DMS79 (cell line): ENCODE measurements around the gene TPPP2.
"Not testable (repeated sequence)": the region's sequence is repeated elsewhere in the genome, so short reads cannot be mapped to it uniquely, and the experiment has no call there.

Experiments
- DNase-seq: peaks from one replicate; lab custom pipeline; 2025; lab: John Stamatoyannopoulos, UW

TPPP2 gene

GRCh38 chr14:21038441-21039422 lies 8.7 kb downstream of the TPPP2 start:
- DNase-seq = no peak

DNA sequence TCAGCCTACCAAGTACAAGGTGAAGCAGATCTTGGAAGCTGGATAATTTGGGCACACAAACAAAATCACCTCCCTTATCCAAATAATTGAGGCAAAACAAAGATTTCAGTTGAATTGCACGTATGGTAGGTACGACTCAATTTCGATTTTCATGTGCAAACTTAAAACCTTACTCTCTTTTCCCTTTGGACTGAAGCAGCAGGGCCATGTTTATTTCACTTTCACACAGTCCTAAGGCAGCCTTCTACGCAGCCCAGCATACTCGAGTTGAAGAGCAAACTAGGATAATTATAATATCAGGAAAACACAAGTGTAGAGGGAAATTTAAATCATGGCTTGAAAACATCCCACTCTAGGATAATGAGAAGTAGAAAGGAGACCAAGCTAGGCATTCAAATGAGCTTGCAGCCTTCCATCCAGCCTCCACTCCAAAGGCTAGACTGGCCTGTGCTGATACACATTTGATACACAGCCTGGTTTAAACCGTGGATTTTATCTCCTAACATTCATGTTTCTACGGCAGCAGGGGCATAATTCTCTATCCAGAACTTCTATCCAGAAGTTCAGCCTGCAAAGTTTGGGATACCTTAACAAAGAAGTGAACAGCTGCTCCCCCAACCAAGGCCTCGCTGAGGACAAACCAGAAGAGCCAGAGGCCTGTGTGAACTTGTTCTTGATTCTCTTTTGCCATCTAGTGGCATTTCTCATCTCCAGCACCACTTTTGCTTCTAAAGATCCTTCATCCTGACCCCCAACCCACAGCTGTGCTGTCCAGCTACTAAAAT lies 9.8 kb downstream of the TPPP2 start:
- DNase-seq = peak; percentile 9

DNA sequence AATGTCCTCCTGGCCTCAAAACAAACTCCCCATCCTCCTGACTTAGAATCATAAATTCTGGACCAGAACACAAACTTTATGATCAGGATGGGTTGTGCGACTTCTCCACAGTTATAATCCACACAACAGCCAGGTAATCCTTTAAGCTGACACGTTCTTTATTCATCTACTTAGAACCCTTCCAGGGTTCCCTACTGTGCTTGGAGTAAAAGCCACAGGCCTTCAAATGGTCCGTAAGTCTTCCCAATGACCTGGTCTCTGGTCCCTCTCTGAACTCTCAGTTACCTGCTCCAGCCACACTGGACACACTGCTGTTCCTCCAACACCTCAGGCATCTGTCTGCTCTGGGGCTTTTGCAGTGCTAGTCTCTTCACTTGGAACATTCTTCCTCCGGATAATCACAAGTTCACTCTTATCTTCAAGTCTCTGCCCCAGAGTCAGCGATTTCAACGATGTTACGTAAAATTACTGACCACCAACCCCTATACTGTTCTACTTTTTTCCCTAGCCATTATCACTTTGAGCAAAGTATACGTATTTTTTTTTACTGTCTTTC lies 10.4 kb downstream of the TPPP2 start:
- DNase-seq = no peak

DNA sequence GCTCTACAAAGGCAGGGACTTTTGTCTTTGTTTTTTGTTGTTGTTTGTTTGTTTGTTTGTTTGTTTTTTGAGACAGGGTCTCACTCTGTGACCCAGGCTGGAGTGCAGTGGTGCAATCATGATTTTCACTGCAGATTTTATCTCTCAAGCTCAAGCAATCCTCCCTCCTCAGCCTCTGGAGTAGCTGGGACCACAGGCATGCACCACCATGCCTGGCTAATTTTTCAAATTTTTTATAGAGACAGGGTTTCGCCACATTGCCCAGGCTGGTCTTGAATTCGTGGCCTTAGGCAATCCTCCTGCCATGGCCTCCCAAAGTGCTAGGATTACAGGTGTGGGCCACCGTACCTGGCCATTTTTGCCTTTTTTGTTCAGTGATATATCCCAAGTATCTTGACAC lies 10.9 kb downstream of the TPPP2 start:
- not testable (repeated sequence) for DNase-seq

DNA sequence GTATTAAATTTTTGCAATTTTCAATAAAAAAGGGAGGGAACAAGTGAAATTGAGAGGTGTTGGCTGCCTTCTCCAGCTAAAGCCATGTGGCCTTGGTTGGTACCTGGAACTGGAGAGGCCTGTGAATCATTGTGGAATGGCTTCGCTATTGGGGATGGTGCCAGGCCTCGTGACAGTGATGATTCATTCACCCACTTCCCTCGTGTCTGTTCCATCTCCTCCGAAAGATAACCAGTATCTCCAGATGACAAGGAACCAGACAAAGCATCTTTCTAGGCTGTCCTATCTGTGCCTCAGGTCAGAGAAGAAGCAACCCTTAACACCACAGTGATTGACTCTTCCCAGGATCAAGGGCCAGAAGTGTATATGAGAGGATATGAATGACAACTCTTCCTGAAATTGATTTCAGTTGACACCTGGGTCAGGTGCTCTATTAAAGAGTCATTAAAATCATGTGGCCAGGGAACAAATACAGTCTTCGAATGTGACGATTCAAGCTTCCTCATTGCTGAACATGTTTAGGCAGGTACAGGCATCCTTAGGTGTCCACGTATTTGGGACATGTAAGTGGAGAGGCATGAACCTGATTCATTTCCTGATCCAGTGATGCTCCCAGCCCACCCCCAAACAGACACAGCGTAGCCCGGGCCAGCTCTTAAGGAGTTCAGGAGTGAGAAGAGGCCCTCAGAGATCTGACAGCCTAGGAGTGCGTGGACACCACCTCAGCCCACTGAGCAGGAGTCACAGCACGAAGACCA lies 11.8 kb downstream of the TPPP2 start, which contains the start of gene RNASE7:
Gene RNASE7, plus strand, starts transcription at position 687 of the 758 bp plus-strand sequence. CDS start 631 bp downstream, outside the sequence.
- no peak for DNase-seq

- no peak for DNase-seq
Observed at GRCh38 chr14:21042918-21043317, 12.9 kb downstream of the TPPP2 start.

DNA sequence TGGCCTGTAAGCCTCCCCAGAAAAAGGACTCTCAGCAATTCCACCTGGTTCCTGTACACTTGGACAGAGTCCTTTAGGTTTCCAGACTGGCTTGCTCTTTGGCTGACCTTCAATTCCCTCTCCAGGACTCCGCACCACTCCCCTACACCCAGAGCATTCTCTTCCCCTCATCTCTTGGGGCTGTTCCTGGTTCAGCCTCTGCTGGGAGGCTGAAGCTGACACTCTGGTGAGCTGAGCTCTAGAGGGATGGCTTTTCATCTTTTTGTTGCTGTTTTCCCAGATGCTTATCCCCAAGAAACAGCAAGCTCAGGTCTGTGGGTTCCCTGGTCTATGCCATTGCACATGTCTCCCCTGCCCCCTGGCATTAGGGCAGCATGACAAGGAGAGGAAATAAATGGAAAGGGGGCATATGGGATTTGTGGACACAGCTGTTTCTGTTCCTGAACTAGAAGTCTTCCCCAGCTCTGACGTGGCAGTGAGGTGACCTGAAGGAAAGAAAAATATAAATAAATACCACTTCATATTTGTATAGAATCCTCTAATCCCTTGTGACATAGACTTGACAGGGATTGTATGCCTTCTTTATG lies 13.5 kb downstream of the TPPP2 start:
- DNase-seq = no peak

DNA sequence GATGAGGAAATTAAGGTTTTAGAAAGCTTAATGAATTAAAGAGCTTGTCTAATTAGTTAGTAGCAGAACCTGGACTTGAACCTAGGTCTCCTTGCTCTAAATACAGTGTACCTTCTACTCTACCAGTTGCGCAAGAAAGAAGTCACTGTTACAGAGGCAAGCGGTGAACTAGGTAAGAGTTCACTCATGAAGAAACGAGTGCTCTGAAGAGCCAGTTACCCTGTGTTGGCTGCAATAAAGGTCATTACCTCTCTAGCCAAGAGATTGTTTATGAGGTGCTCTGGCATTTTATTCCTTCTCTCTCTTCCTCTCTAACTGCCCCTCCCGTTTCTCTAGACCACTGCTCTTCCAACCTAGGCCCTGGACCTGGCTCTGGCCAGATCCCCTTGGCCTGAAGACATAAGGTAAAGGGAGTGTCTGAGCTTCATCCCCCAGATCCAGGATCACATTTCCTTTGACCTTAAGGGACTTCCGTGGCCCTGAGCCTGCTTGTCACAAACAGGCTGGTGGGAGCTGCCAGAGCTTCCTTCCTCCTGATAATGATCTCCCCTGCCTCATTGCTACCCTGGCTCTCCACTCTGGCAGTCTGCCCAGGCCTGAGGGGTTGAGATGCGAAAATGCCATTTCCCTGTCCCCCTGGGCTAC lies 14.1 kb downstream of the TPPP2 start:
- peak; percentile 60 for DNase-seq

GRCh38 chr14:21047378-21047781 lies 17.4 kb downstream of the TPPP2 start:
- DNase-seq = no peak

- no peak for DNase-seq
Observed at GRCh38 chr14:21048638-21049037, 18.6 kb downstream of the TPPP2 start.

GRCh38 chr14:21049271-21049673 lies 19.3 kb downstream of the TPPP2 start:
- DNase-seq = no peak

DNA sequence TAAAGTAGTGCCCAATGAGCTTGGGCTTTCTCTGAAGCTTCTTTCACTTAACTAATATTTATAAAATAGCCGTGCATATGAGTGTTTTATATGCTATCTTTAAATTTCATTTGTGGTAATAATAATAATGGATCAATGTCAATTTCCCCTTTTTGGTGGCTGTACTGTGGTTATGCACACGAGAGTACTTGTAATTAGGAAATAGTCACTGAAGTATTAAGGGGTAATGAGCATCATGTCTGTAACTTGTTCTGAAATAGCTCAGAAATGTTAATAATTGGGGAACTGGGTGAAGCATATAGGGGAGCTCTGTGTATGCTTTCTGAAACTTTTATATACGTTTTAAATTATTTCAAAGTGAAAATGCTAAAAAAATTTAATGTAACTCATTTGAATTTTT lies 20.6 kb downstream of the TPPP2 start:
- DNase-seq = no peak

GRCh38 chr14:21053184-21054122 lies 23.4 kb downstream of the TPPP2 start:
- DNase-seq = no peak

GRCh38 chr14:21054123-21054767 lies 24.2 kb downstream of the TPPP2 start:
- DNase-seq = no peak

GRCh38 chr14:21054768-21055145 lies 24.7 kb downstream of the TPPP2 start:
- DNase-seq = no peak

GRCh38 chr14:21055432-21056117 lies 25.6 kb downstream of the TPPP2 start:
- no peak for DNase-seq

GRCh38 chr14:21056520-21057163 lies 26.6 kb downstream of the TPPP2 start:
- no peak for DNase-seq
